Upper lobe of right lung (tissue), 1 donor: Measurements from ENCODE around the gene KRTAP10-10. TPM values are rescaled to one million over a fixed set of nuclear protein-coding genes. Genes with fewer than 3 reads are reported as not detected.
"Not testable (repeated sequence)": the region's sequence is repeated elsewhere in the genome, so short reads cannot be mapped to it uniquely, and the experiment has no call there.

ENCODE experiments used
- ATAC-seq: fragments of 200-7000 bp; cut with Tn5 transposase; one replicate; pipeline ENCODE4 v1.9.1; 2020; ENCODE audit warnings: mild to moderate bottlenecking, moderate library complexity
- DNase-seq: peaks from one replicate; pipeline ENCODE4 v3.0.0-alpha.2; 2020
- H3K27ac ChIP-seq: fragments of 200-600 bp; one replicate; pipeline ENCODE4 v1.8.0; 2022
- H3K27me3 ChIP-seq: fragments of 200-600 bp; one replicate; pipeline ENCODE4 v1.8.0; 2022; ENCODE audit warnings: mild to moderate bottlenecking
- H3K36me3 ChIP-seq: fragments of 200-600 bp; one replicate; pipeline ENCODE4 v1.8.0; 2022
- H3K4me1 ChIP-seq: fragments of 200-600 bp; one replicate; pipeline ENCODE4 v1.8.0; 2022
- H3K4me3 ChIP-seq: fragments of 200-600 bp; one replicate; pipeline ENCODE4 v1.8.0; 2022; ENCODE audit warnings: mild to moderate bottlenecking
- H3K9me3 ChIP-seq: fragments of 200-600 bp; one replicate; pipeline ENCODE4 v1.8.0; 2022
- intact Hi-C: fragments of 100-400 bp; cut with DNase I; formaldehyde crosslinking; loops from one replicate; pipeline ENCODE4 v1.11.0; 2022
- total RNA-seq: library from RNA; stranded (reverse); fragmentation: NEBNext Ultra II Directional; extraction: Animal tissue kit (Norgen Biotek cat#: 25700); gene quantifications from one replicate; pipeline ENCODE4 v1.2.1, GENCODE V29; 2021
- TF ChIP-seq, protein P1 (sequence below): fragments of 200-600 bp; IDR thresholded peaks from one replicate; pipeline ENCODE4 v1.8.0; 2022; ENCODE audit warnings: antibody characterized with exemption
- donor health status: DM: no; HTN: yes; CAD: no; lungs with severe emphysema.

Gene KRTAP10-10
- total RNA-seq, 1 donor from 2014 or later: not detected

GRCh38 chr21:44619886-44620285 is 17.3 kb upstream of the KRTAP10-10 start:
- Histone ChIP-seq H3K4me3 (no peak overlapping the region), H3K36me3 (no peaks in the 10 kb centered on the region), H3K27me3 (no peaks in the 10 kb centered on the region), H3K27ac (no peak overlapping the region), H3K9me3 (peaks cover 12% of the 10 kb centered on the region), H3K4me1 (no peaks in the 10 kb centered on the region)
- TF ChIP-seq, protein P1, sequence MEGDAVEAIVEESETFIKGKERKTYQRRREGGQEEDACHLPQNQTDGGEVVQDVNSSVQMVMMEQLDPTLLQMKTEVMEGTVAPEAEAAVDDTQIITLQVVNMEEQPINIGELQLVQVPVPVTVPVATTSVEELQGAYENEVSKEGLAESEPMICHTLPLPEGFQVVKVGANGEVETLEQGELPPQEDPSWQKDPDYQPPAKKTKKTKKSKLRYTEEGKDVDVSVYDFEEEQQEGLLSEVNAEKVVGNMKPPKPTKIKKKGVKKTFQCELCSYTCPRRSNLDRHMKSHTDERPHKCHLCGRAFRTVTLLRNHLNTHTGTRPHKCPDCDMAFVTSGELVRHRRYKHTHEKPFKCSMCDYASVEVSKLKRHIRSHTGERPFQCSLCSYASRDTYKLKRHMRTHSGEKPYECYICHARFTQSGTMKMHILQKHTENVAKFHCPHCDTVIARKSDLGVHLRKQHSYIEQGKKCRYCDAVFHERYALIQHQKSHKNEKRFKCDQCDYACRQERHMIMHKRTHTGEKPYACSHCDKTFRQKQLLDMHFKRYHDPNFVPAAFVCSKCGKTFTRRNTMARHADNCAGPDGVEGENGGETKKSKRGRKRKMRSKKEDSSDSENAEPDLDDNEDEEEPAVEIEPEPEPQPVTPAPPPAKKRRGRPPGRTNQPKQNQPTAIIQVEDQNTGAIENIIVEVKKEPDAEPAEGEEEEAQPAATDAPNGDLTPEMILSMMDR: no peak
- intact Hi-C loops: no loop called here
- ATAC-seq (no peak), DNase-seq (no peak)

GRCh38 chr21:44623575-44623974 is 13.6 kb upstream of the KRTAP10-10 start:
- Histone ChIP-seq H3K27ac (no peak overlapping the region), H3K4me1 (no peaks in the 10 kb centered on the region), H3K9me3 (peaks cover 12% of the 10 kb centered on the region), H3K27me3 (no peaks in the 10 kb centered on the region), H3K4me3 (no peak overlapping the region), H3K36me3 (no peaks in the 10 kb centered on the region)
- TF ChIP-seq, protein P1: no peak
- DNase-seq (no peak), ATAC-seq (no peak)
- intact Hi-C loops: no loop called here

DNA sequence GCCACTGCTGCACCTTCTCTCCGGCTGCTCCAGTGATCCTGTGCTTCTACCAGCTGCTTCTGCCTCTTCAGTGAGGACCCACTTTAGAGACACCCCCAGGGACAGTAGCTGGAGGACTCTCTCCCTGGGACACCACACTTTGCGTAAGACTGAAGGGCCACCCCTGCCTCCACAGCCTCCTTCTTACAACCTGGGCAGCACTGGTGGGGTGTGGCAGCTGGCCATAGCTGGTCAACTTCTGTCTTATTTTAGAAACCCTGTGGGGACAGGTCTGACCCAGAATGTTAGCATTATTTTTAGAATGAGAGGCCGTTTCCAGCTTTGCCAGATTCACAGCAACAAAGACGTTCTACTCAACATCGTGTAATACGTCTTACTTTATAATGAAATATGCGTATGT is 11.4 kb upstream of the KRTAP10-10 start:
- H3K27ac ChIP-seq: no peak overlapping the region
- H3K4me3 ChIP-seq: no peak overlapping the region
- H3K9me3 ChIP-seq: peaks cover 12% of the 10 kb centered on the region
- DNase-seq (no peak), ATAC-seq (no peak)
- TF ChIP-seq, protein P1: no peak
- no peaks in the 10 kb centered on the region for H3K27me3 ChIP-seq
- no peaks in the 10 kb centered on the region for H3K36me3 ChIP-seq
- intact Hi-C loops: no loop called here
- H3K4me1 ChIP-seq: no peaks in the 10 kb centered on the region

GRCh38 chr21:44626262-44626661 is 10.9 kb upstream of the KRTAP10-10 start:
- Histone ChIP-seq H3K4me3 (no peak overlapping the region), H3K27me3 (no peaks in the 10 kb centered on the region), H3K9me3 (peaks cover 17% of the 10 kb centered on the region), H3K36me3 (no peaks in the 10 kb centered on the region), H3K27ac (no peak overlapping the region), H3K4me1 (no peaks in the 10 kb centered on the region)
- intact Hi-C loops: no loop called here
- TF ChIP-seq, protein P1: no peak
- DNase-seq (no peak), ATAC-seq (no peak)

- Histone ChIP-seq H3K36me3 (no peaks in the 10 kb centered on the region), H3K4me1 (no peaks in the 10 kb centered on the region), H3K27ac (no peak within 1 kb of the TSS), H3K9me3 (peaks cover 20% of the 10 kb centered on the region), H3K27me3 (no peaks in the 10 kb centered on the region), H3K4me3 (no peak within 1 kb of the TSS)
- TF ChIP-seq, protein P1: no peak
- no peak for DNase-seq
- intact Hi-C loops: no loop called here
- no peak for ATAC-seq
Measured at GRCh38 chr21:44626673-44627143, 10.4 kb upstream of the KRTAP10-10 start, which contains the start of gene KRTAP10-9. KRTAP10-9 (plus strand) TSS chr21:44627093; CDS start chr21:44627172, 79 bp downstream.

GRCh38 chr21:44627181-44627822 is 9.9 kb upstream of the KRTAP10-10 start:
- ATAC-seq, intact Hi-C loops, H3K27me3 ChIP-seq: not testable (repeated sequence)

DNA sequence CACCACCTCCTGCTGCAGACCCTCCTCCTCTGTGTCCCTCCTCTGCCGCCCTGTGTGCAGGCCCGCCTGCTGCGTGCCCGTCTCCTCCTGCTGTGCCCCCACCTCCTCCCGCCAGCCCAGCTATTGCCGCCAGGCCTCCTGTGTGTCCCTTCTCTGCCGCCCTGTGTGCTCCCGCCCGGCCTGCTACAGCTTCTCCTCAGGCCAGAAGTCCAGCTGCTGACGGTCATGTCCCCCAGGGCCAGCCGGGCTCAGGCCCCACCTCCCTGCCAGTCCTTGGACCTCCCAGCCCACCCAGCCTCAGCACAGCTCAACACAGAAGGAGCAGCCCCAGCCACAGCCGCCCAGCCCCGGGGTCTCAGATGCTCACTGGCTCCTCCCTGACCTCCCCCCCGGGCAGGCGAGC is 9.3 kb upstream of the KRTAP10-10 start:
- DNase-seq: peak; percentile 52
- H3K27ac ChIP-seq, H3K4me3 ChIP-seq, intact Hi-C loops, H3K4me1 ChIP-seq, H3K27me3 ChIP-seq, H3K36me3 ChIP-seq, ATAC-seq: not testable (repeated sequence)
- H3K9me3 ChIP-seq: peaks cover 18% of the 10 kb centered on the region

More at GRCh38 chr21:44627181-44627822, 9.9 kb upstream of the KRTAP10-10 start:
- peaks cover 20% of the 10 kb centered on the region for H3K9me3 ChIP-seq
- H3K4me3 ChIP-seq, H3K36me3 ChIP-seq, H3K27ac ChIP-seq, H3K4me1 ChIP-seq, DNase-seq: not testable (repeated sequence)
